B cell (primary cell): ENCODE data around the gene NAXD. TPM values are rescaled to one million over a fixed set of nuclear protein-coding genes. Genes with fewer than 3 reads are reported as not detected.

Experiments used
- ATAC-seq: fragments of 200-7000 bp; cut with Tn5 transposase; one replicate; pipeline ENCODE4 v1.10.0; 2021; ENCODE audit warnings: low read depth, mild to moderate bottlenecking, moderate number of reproducible peaks, moderate library complexity
- CTCF ChIA-PET: fragments of 350-600 bp; sonication (Branson Sonifier 250); formaldehyde crosslinking; loops from one replicate; lab custom pipeline; 2021; ENCODE audit warnings: antibody characterized with exemption, inconsistent platforms; lab: Charles Lee
- POLR2A ChIA-PET: fragments of 350-600 bp; sonication (Branson Sonifier 250); formaldehyde crosslinking; loops from one replicate; lab custom pipeline; 2021; ENCODE audit warnings: antibody characterized with exemption; lab: Charles Lee
- DNase-seq: peaks from one replicate; pipeline ENCODE4 v3.0.0; 2013
- H2AFZ ChIP-seq: 2 replicates; pipeline ENCODE4 v1.6.1; 2012; ENCODE audit warnings: mild to moderate bottlenecking, low read depth, low read length; ENCODE audit not compliant: insufficient read depth, poor library complexity, severe bottlenecking
- H3K27ac ChIP-seq, 2 donors: 1 replicate in 1 of 2; 2 replicates in 1 of 2; pipeline ENCODE4 v1.5.1; 2012 to 2013; ENCODE audit warnings: low read length in 2 of 2, mild to moderate bottlenecking in 2 of 2, moderate library complexity in 1 of 2
- H3K27me3 ChIP-seq, 4 experiments: fragments of 200-600 bp in 1 of 4; sonication (generic) in 1 of 4; replicated peaks in 1 of 4; 1 replicate in 2 of 4; 2 replicates in 2 of 4; pipeline versions ENCODE4 v1.6.1 to v1.7.0; 2013 to 2016; ENCODE audit warnings: low read length in 3 of 4, mild to moderate bottlenecking in 2 of 4, mixed read lengths in 1 of 4, moderate library complexity in 1 of 4; ENCODE audit not compliant: insufficient read depth in 4 of 4, control insufficient read depth in 3 of 4; ENCODE audit errors: control extremely low read depth in 1 of 4
- H3K36me3 ChIP-seq, 2 experiments: replicated peaks in 1 of 2; 1 replicate in 1 of 2; 2 replicates in 1 of 2; pipeline versions ENCODE4 v1.6.1 to v1.7.1; 2013; ENCODE audit warnings: low read length in 1 of 2; ENCODE audit not compliant: insufficient read depth in 2 of 2, control insufficient read depth in 1 of 2; ENCODE audit errors: control extremely low read depth in 1 of 2, extremely low read depth in 1 of 2
- H3K4me1 ChIP-seq, 2 donors: fragments of 200-600 bp in 1 of 2; sonication (generic) in 1 of 2; 1 replicate in 1 of 2; 2 replicates in 1 of 2; pipeline versions ENCODE4 v1.5.1 to v1.6.1; 2013 to 2017; ENCODE audit warnings: low read length in 2 of 2; ENCODE audit not compliant: control insufficient read depth in 2 of 2, insufficient read depth in 2 of 2
- H3K4me2 ChIP-seq: replicated peaks from 2 replicates; pipeline ENCODE3; 2012; ENCODE audit warnings: mild to moderate bottlenecking, low read depth, low read length; ENCODE audit not compliant: poor library complexity, severe bottlenecking
- H3K4me3 ChIP-seq, 5 experiments: fragments of 200-600 bp in 1 of 5; sonication (generic) in 1 of 5; 1 replicate in 3 of 5; 2 replicates in 2 of 5; pipeline versions ENCODE4 v1.5.1 to v1.7.0; 2011 to 2016; ENCODE audit warnings: low read length in 4 of 5, mild to moderate bottlenecking in 4 of 5, low read depth in 2 of 5, control low read depth in 1 of 5, moderate library complexity in 1 of 5; ENCODE audit not compliant: insufficient read depth in 1 of 5; ENCODE audit errors: control extremely low read depth in 1 of 5, extremely low read depth in 1 of 5
- H3K79me2 ChIP-seq: fragments of 200-600 bp; sonication (generic); one replicate; pipeline ENCODE4 v1.6.0; 2016; ENCODE audit warnings: low read length; ENCODE audit not compliant: control insufficient read depth, insufficient read depth
- H3K9ac ChIP-seq: fragments of 200-600 bp; sonication (generic); 2 replicates; pipeline ENCODE4 v1.6.1; 2017; ENCODE audit warnings: mild to moderate bottlenecking, low read length, moderate library complexity
- H3K9me3 ChIP-seq, 3 donors: one replicate each; pipeline versions ENCODE4 v1.6.1 to v1.7.1; 2013; ENCODE audit warnings: low read length in 2 of 3; ENCODE audit not compliant: control insufficient read depth in 2 of 3, insufficient read depth in 1 of 3; ENCODE audit errors: control extremely low read depth in 1 of 3
- H4K20me1 ChIP-seq: 2 replicates; pipeline ENCODE4 v1.6.0; 2012; ENCODE audit warnings: mild to moderate bottlenecking, low read length; ENCODE audit not compliant: insufficient read depth, control insufficient read depth, poor library complexity, severe bottlenecking
- H3K27ac Mint-ChIP-seq: one replicate; pipeline ENCODE4 v1.8.0; 2021; ENCODE audit warnings: mixed read lengths
- H3K27me3 Mint-ChIP-seq: one replicate; pipeline ENCODE4 v1.8.0; 2021; ENCODE audit warnings: mixed read lengths
- H3K4me1 Mint-ChIP-seq: one replicate; pipeline ENCODE4 v1.8.0; 2021; ENCODE audit warnings: mixed read lengths
- H3K4me3 Mint-ChIP-seq: one replicate; pipeline ENCODE4 v1.8.0; 2021; ENCODE audit warnings: mixed read lengths
- H3K9me3 Mint-ChIP-seq: one replicate; pipeline ENCODE4 v1.8.0; 2022; ENCODE audit warnings: mixed read lengths; ENCODE audit not compliant: insufficient read depth
- CTCF ChIP-seq: fragments of 200-600 bp; IDR thresholded peaks from one replicate; pipeline ENCODE4 v1.8.0; 2022; ENCODE audit warnings: antibody characterized with exemption, mild to moderate bottlenecking
- EZH2 ChIP-seq: IDR thresholded peaks from 2 replicates; pipeline ENCODE4 v1.6.1; 2012; ENCODE audit warnings: borderline replicate concordance, low read depth, mild to moderate bottlenecking, moderate library complexity, low read length; ENCODE audit not compliant: insufficient read depth, poor library complexity, severe bottlenecking
- WGBS: methylation state at CpG from one replicate; pipeline ENCODE4 v1.1.5; 2013; ENCODE audit warnings: missing lambda C conversion rate; ENCODE audit not compliant: insufficient coverage; 5-methylcytosine and 5-hydroxymethylcytosine counted together
- intact Hi-C: fragments of 100-400 bp; cut with micrococcal nuclease; formaldehyde crosslinking; loops from one replicate; pipeline ENCODE4 v1.10.0; 2022
- polyA plus RNA-seq: library from polyadenylated mRNA; depleted of rRNA; stranded (reverse); fragments of >200 nt; gene quantifications from 2 replicates; pipeline ENCODE4 v1.2.3, GENCODE V29; 2012
- total RNA-seq, 2 donors: library from RNA; stranded (reverse); fragments of 120-200 nt in 1 of 2; gene quantifications; 1 replicate in 1 of 2; 2 replicates in 1 of 2; pipeline versions ENCODE4 v1.2.3 to v1.2.4, GENCODE V29; 2013 to 2022

NAXD gene
- total and polyA plus RNA-seq, 2 donors (not counting 1 experiment from before 2014, with no cell fraction given) = 28.4 to 33.3 TPM

DNA sequence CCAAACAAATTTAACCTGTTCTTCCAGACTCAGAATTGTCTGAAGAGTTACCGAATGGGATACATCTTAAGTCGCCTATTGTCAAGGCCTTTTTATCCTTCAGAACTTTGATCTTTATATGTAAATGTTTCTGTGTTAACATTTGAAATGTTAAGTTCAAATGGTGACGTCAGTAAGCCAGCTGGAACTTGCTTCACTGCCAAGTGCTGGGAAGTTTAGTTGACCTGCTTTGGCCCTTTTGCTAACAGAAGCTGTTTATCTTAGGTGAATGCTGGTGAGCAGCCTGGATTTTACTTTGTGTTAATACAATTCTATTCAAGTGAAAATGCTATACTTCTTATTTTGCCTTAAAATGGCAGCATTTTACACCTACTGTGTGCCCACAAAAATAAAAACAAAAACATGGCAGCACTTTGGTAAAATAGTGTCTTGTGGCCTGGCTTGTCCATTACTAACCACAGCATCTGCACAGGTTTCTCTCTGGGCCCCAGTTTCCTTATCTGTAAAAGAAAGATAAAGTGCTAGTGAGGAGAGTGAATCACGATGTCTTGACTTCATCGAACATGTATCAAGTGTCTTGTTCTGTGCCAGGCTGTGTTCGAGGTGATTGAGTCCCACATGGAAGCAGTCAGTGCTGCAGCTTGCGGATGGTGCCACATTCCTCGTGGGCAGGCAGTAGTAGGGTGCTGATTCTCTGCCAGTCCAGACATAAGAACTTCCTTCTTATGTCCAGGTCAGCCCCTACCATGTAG, 2.2 kb downstream of the NAXD start:
- peaks cover 3% of the 10 kb centered on the region for H3K9me3 Mint-ChIP-seq
- H2AFZ ChIP-seq = no peak overlapping the region
- H3K9ac ChIP-seq = peak overlapping the region; percentile 75
- peak overlapping the region; percentile 37 for H3K4me3 Mint-ChIP-seq
- H3K9me3 ChIP-seq = no peaks in the 10 kb centered on the region
- no peak overlapping the region for H3K27ac Mint-ChIP-seq
- 89% methylated on average over 4 of the region's 8 CpGs for WGBS
- intact Hi-C loops = no loop called here
- no peaks in the 10 kb centered on the region for H3K27me3 Mint-ChIP-seq
- no peak for DNase-seq
- H3K4me1 ChIP-seq = peaks cover 14 to 20% of the 10 kb centered on the region in 2 donors
- ChIA-PET POLR2A (no interaction called here), CTCF (interaction anchor here (1.5 to 1.9 kb wide), 4 partner anchors 94 to 201 kb away, joined by 4 to 8 read pairs (median 6); no protein-coding TSS in a partner anchor)
- peaks cover 27% of the 10 kb centered on the region for H4K20me1 ChIP-seq
- H3K4me1 Mint-ChIP-seq = peaks cover 34% of the 10 kb centered on the region
- H3K4me3 ChIP-seq = no peak overlapping the region
- peaks cover 2 to 6% of the 10 kb centered on the region in 2 experiments for H3K36me3 ChIP-seq
- peaks cover 65% of the 10 kb centered on the region for H3K79me2 ChIP-seq
- ATAC-seq = no peak
- no peak overlapping the region for H3K27ac ChIP-seq
- TF ChIP-seq CTCF (no peak), EZH2 (no peak)
- H3K4me2 ChIP-seq = no peak overlapping the region
- no peaks in the 10 kb centered on the region for H3K27me3 ChIP-seq

DNA sequence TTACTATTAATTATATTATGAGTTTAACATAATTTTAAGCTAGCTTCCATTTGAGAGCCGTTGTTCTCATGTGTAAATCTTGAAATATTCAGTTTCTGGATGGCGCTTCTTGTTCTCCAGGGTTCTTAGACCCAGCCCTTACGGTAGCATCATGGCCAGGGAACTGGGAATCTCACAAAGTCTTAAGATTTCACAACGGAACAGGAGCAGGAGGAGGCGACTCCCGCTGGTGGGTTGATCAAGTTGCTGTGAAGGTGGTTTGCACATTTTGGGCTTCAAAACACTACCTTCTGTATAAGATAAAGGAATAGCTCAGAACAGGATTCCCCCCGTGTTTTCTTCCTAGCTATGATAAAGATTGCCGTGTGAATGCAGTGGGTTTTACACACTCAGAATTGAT, 2.8 kb downstream of the NAXD start:
- H3K4me1 Mint-ChIP-seq = peaks cover 34% of the 10 kb centered on the region
- no peak overlapping the region for H3K4me2 ChIP-seq
- POLR2A ChIA-PET = no interaction called here

More for the DNA sequence above, 2.8 kb downstream of the NAXD start:
- CTCF ChIA-PET = interaction anchor here (1.3 to 1.9 kb wide), 3 partner anchors 27 to 200 kb away, joined by 5 to 7 read pairs (median 5); no protein-coding TSS in a partner anchor
- Mint-ChIP-seq H3K27me3 (no peaks in the 10 kb centered on the region), H3K9me3 (peaks cover 3% of the 10 kb centered on the region), H3K4me3 (no peak overlapping the region), H3K27ac (no peak overlapping the region)
- Histone ChIP-seq H3K4me1 (peaks cover 14 to 20% of the 10 kb centered on the region in 2 donors), H3K79me2 (peaks cover 72% of the 10 kb centered on the region), H4K20me1 (peaks cover 27% of the 10 kb centered on the region), H3K9me3 (no peaks in the 10 kb centered on the region), H3K4me3 (no peak overlapping the region), H2AFZ (no peak overlapping the region), H3K36me3 (peaks cover 8 to 12% of the 10 kb centered on the region in 2 experiments), H3K27ac (no peak overlapping the region), H3K27me3 (no peaks in the 10 kb centered on the region), H3K9ac (no peak overlapping the region)
- ATAC-seq (no peak), DNase-seq (no peak)
- intact Hi-C loops = no loop called here
- no peak for TF ChIP-seq EZH2
- no peak for TF ChIP-seq CTCF
- WGBS = 100% methylated on average over 3 of the region's 8 CpGs
